Endothelial cell of umbilical vein (primary cell): ENCODE results near the gene C15orf61. TPM values are rescaled to one million over a fixed set of nuclear protein-coding genes. Genes with fewer than 3 reads are reported as not detected.

Source experiments
- BruUV-seq: library from RNA; stranded (reverse); fragments of 400-500 nt; replicated peaks from 2 replicates; lab custom pipeline; 2021; lab: Mats Ljungman, UMichigan
- CTCF ChIA-PET: fragments of 300-600, 350-600 bp; sonication (Branson Sonifier 250); formaldehyde crosslinking; loops from one replicate; lab custom pipeline; 2021; ENCODE audit warnings: antibody characterized with exemption, inconsistent platforms; lab: Charles Lee
- POLR2A ChIA-PET: fragments of 300-600, 350-600 bp; sonication (Branson Sonifier 250); formaldehyde crosslinking; loops from one replicate; lab custom pipeline; 2021; ENCODE audit warnings: antibody characterized with exemption, inconsistent platforms; lab: Charles Lee
- DNase-seq: peaks from one replicate; pipeline ENCODE4 v3.0.0-alpha.2; 2011; ENCODE audit warnings: low read depth, low spot score
- FAIRE-seq: peaks from 2 replicates; lab custom pipeline; 2011; peaks lifted over from hg19 to GRCh38; lab: Jason Lieb, UNC
- H2AFZ ChIP-seq: 2 replicates; pipeline ENCODE4 v1.6.0; 2012; ENCODE audit warnings: low read depth, low read length, control low read depth, inconsistent platforms
- H3K27ac ChIP-seq: 2 replicates; pipeline ENCODE4 v1.5.1; 2011; ENCODE audit warnings: low read depth, mild to moderate bottlenecking, control low read depth, low read length, moderate library complexity; ENCODE audit not compliant: insufficient read depth
- H3K27me3 ChIP-seq, 2 experiments: 2 replicates each; pipeline versions ENCODE4 v1.6.0 to v1.6.1; 2011; ENCODE audit warnings: low read length in 2 of 2, mixed read lengths in 1 of 2; ENCODE audit not compliant: control insufficient read depth in 2 of 2, insufficient read depth in 2 of 2
- H3K36me3 ChIP-seq, 2 experiments: 2 replicates in 1 of 2; 3 replicates in 1 of 2; pipeline ENCODE4 v1.5.1; 2011; ENCODE audit warnings: low read length in 2 of 2, mild to moderate bottlenecking in 1 of 2, moderate library complexity in 1 of 2; ENCODE audit not compliant: control insufficient read depth in 2 of 2, insufficient read depth in 2 of 2; ENCODE audit errors: extremely low read depth in 1 of 2
- H3K4me1 ChIP-seq: 3 replicates; pipeline ENCODE4 v1.5.1; 2011; ENCODE audit warnings: mild to moderate bottlenecking, low read length; ENCODE audit not compliant: control insufficient read depth, insufficient read depth; ENCODE audit errors: extremely low read depth
- H3K4me2 ChIP-seq: 2 replicates; pipeline ENCODE4 v1.6.1; 2011; ENCODE audit warnings: low read length, control low read depth, mixed read lengths; ENCODE audit not compliant: insufficient read depth
- H3K4me3 ChIP-seq, 3 experiments: fragments of 200-600 bp in 1 of 3; sonication (generic), shearing (Covaris generic) in 1 of 3; replicated peaks in 1 of 3; 2 replicates each; pipeline ENCODE4 v1.5.1; 2011 to 2016; ENCODE audit warnings: control low read depth in 3 of 3, low read length in 3 of 3, mild to moderate bottlenecking in 2 of 3, inconsistent platforms in 1 of 3, low read depth in 1 of 3, moderate library complexity in 1 of 3; ENCODE audit not compliant: insufficient read depth in 1 of 3
- H3K79me2 ChIP-seq: 2 replicates; pipeline ENCODE4 v1.6.0; 2012; ENCODE audit warnings: low read length, inconsistent platforms; ENCODE audit not compliant: control insufficient read depth, insufficient read depth
- H3K9ac ChIP-seq: replicated peaks from 2 replicates; pipeline ENCODE3; 2011; ENCODE audit warnings: low read length, control low read depth; ENCODE audit not compliant: insufficient read depth; ENCODE audit errors: extremely low read depth
- H3K9me1 ChIP-seq: replicated peaks from 3 replicates; pipeline ENCODE4 v1.6.0; 2011; ENCODE audit warnings: mild to moderate bottlenecking, low read length; ENCODE audit not compliant: control insufficient read depth, insufficient read depth; ENCODE audit errors: extremely low read depth
- H3K9me3 ChIP-seq: replicated peaks from 2 replicates; pipeline ENCODE4 v1.5.1; 2012; ENCODE audit warnings: low read length, inconsistent platforms; ENCODE audit not compliant: control insufficient read depth, insufficient read depth
- H4K20me1 ChIP-seq: replicated peaks from 2 replicates; pipeline ENCODE3; 2011; ENCODE audit warnings: mild to moderate bottlenecking, low read length; ENCODE audit not compliant: control insufficient read depth, insufficient read depth; ENCODE audit errors: extremely low read depth
- EZH2 ChIP-seq: IDR thresholded peaks from 2 replicates; pipeline ENCODE4 v1.6.1; 2012; ENCODE audit warnings: borderline replicate concordance, low read depth, mild to moderate bottlenecking, moderate library complexity, low read length, inconsistent platforms; ENCODE audit not compliant: severe bottlenecking
- FOS ChIP-seq: IDR thresholded peaks from 2 replicates; pipeline ENCODE4 v1.6.1; 2011; ENCODE audit warnings: mild to moderate bottlenecking, low read length, moderate library complexity, borderline replicate concordance; ENCODE audit not compliant: insufficient read depth
- GATA2 ChIP-seq: IDR thresholded peaks from 2 replicates; pipeline ENCODE4 v1.7.0; 2011; ENCODE audit warnings: low read depth, mild to moderate bottlenecking, moderate library complexity, mixed read lengths, low read length; ENCODE audit not compliant: insufficient read length, insufficient read depth
- JUN ChIP-seq: IDR thresholded peaks from 2 replicates; pipeline ENCODE4 v1.6.1; 2011; ENCODE audit warnings: borderline replicate concordance, low read depth; ENCODE audit not compliant: insufficient read length, insufficient read depth
- MAX ChIP-seq: IDR thresholded peaks from 2 replicates; pipeline ENCODE4 v1.6.1; 2011; ENCODE audit not compliant: insufficient read depth, insufficient read length
- MYC ChIP-seq: IDR thresholded peaks from one replicate; pipeline ENCODE4 v1.6.1; 2011; ENCODE audit warnings: mild to moderate bottlenecking, low read depth, low read length
- POLR2A ChIP-seq: IDR thresholded peaks from 2 replicates; pipeline ENCODE4 v1.6.1; 2012; ENCODE audit warnings: low read depth, mild to moderate bottlenecking, control low read depth, low read length
- POLR2AphosphoS5 ChIP-seq: IDR thresholded peaks from 2 replicates; pipeline ENCODE4 v1.6.1; 2012; ENCODE audit warnings: low read depth, mild to moderate bottlenecking, control low read depth, low read length, moderate library complexity; ENCODE audit not compliant: insufficient read depth
- dilution Hi-C: fragments of 300-500 bp; cut with MboI; formaldehyde crosslinking; loops from one replicate; pipeline ENCODE4 v1.15.0; 2019; ENCODE audit warnings: low sequenced_read_pairs; ENCODE audit not compliant: extremely low pct_ligation_motif_present
- intact Hi-C: fragments of 100-400 bp; cut with micrococcal nuclease; formaldehyde crosslinking; loops from one replicate; pipeline ENCODE4 v1.10.0; 2022
- polyA plus RNA-seq, 4 experiments: library from polyadenylated mRNA; depleted of rRNA in 3 of 4; stranded (reverse) in 3 of 4; unstranded in 1 of 4; fragments of >200 nt; gene quantifications; 2 replicates each; pipeline versions ENCODE4 v1.2.1 to v1.2.3, GENCODE V29; 2011 to 2012; ENCODE audit warnings: missing spikeins in 1 of 4
- total RNA-seq: library from RNA; stranded (reverse); gene quantifications from 2 replicates; pipeline ENCODE4 v1.2.3, GENCODE V29; 2021
- TF ChIP-seq, protein P1 (sequence below), 2 donors: IDR thresholded peaks; 1 replicate in 1 of 2; 2 replicates in 1 of 2; pipeline ENCODE4 v1.5.1; 2011; ENCODE audit warnings: low read length in 2 of 2, mild to moderate bottlenecking in 2 of 2, moderate library complexity in 2 of 2, control low read depth in 1 of 2, inconsistent platforms in 1 of 2, low read depth in 1 of 2; ENCODE audit not compliant: insufficient read depth in 1 of 2; ENCODE audit errors: extremely low read depth in 1 of 2

Gene C15orf61
- total and polyA plus RNA-seq, 2 donors (not counting 3 experiments of a cell fraction or from before 2014, with no cell fraction given): 3.2 to 4.1 TPM

DNA sequence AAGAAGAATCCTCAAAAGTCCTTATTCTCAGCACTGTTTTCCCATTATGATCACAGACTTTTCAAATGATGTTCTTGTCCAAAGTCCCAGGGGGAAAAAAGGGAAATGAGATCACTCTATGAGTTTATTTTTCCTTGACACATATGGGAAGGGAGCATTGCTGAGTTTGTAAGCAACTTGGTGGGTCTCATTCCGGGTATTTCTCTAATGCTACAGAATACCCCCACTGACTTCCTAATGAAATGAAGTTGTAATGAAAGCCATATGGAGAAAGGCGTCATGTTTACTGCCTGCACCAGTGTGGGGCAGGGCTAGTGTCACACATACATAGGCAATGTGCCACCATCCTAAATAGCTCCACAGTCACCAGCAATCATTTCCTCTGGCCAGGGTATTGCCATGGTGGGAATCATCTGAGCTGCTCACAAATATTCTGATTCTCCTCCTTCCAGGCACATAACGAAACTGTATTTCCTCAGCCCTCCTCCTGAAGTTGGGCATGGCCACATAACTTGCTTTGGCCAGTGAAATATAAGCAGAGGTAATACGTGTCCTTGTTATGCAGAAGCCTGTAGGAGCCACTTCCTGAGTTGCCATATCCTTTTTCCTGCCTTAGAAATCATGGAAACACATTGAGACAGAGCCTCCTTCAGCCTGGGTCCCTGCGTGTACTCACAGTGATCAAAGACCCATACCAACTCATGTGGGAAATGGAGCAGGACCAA is 41.0 kb upstream of the C15orf61 start:
- POLR2A ChIA-PET: no interaction called here
- H3K27ac ChIP-seq: no peak overlapping the region

More for the DNA sequence above, 41.0 kb upstream of the C15orf61 start:
- Histone ChIP-seq H2AFZ (no peak overlapping the region), H3K9ac (no peak overlapping the region), H3K36me3 (no peaks in the 10 kb centered on the region), H3K9me1 (no peaks in the 10 kb centered on the region), H4K20me1 (no peaks in the 10 kb centered on the region), H3K4me2 (no peak overlapping the region), H3K27me3 (peaks cover 0 to 3% of the 10 kb centered on the region in 2 experiments), H3K4me1 (no peaks in the 10 kb centered on the region), H3K9me3 (no peaks in the 10 kb centered on the region), H3K4me3 (no peak overlapping the region), H3K79me2 (no peaks in the 10 kb centered on the region)
- FAIRE-seq (no peak), DNase-seq (peak; percentile 7)
- dilution Hi-C loops (no loop called here), intact Hi-C loops (no loop called here)
- CTCF ChIA-PET: no interaction called here
- BruUV-seq: no TSS peak
- TF ChIP-seq POLR2AphosphoS5 (no peak), MYC (no peak), JUN (no peak), GATA2 (no peak), MAX (no peak), FOS (no peak), EZH2 (no peak), POLR2A (no peak)
- TF ChIP-seq, protein P1, sequence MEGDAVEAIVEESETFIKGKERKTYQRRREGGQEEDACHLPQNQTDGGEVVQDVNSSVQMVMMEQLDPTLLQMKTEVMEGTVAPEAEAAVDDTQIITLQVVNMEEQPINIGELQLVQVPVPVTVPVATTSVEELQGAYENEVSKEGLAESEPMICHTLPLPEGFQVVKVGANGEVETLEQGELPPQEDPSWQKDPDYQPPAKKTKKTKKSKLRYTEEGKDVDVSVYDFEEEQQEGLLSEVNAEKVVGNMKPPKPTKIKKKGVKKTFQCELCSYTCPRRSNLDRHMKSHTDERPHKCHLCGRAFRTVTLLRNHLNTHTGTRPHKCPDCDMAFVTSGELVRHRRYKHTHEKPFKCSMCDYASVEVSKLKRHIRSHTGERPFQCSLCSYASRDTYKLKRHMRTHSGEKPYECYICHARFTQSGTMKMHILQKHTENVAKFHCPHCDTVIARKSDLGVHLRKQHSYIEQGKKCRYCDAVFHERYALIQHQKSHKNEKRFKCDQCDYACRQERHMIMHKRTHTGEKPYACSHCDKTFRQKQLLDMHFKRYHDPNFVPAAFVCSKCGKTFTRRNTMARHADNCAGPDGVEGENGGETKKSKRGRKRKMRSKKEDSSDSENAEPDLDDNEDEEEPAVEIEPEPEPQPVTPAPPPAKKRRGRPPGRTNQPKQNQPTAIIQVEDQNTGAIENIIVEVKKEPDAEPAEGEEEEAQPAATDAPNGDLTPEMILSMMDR (IDR thresholded peaks at IDR 0.05; ENCODE audit: extremely low read depth in 1 of 2, insufficient read depth in 1 of 2, low read depth in 1 of 2, low read length in 2 of 2): no peak
